Measurements from ENCODE around the gene LGALS9B. TPM values are rescaled to one million over a fixed set of nuclear protein-coding genes. Genes with fewer than 3 reads are reported as not detected.
"Not testable (repeated sequence)": the region's sequence is repeated elsewhere in the genome, so short reads cannot be mapped to it uniquely, and the experiment has no call there.

Gene LGALS9B
- total RNA-seq, 1 experiment from 2014 or later, result not detected

DNA sequence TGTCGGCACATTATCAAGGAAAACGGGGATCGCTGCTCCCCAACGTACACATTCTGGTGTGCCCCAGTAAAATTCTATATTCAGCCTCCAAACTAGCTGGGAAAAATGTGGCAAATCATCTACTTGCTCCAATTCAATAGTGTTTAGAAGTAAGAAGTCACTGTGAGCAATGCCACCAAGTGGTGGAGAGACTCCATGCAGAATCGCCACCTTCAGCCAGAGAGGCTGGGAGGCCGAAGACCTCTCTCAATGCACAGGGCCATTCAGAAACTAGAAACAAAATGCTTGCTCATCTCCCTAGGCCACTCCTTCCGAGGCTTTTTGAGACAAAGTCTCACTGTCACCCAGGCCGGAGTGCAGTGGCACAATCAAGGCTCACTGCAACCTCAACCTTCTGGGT lies 48.5 kb downstream of the LGALS9B start:
- in situ Hi-C loops (cut with HindIII; ENCODE audit: low pct_unique_long_range_greater_than_20kb, low sequenced_read_pairs); H3K4me1 ChIP-seq (ENCODE audit: control insufficient read depth, insufficient read depth, low read length); POLR2A ChIA-PET; BruUV-seq (replicated peaks); intact Hi-C loops (cut with micrococcal nuclease; ENCODE audit: unreplicated experiment); CTCF ChIA-PET; H3K27ac ChIP-seq (ENCODE audit: low read length); H3K4me3 ChIP-seq (ENCODE audit: low read depth in 2 of 2, low read length in 2 of 2); H3K27me3 ChIP-seq (ENCODE audit: control insufficient read depth, insufficient read depth, low read length); H3K9me3 ChIP-seq (ENCODE audit: control insufficient read depth, insufficient read depth, low read depth, low read length); H3K36me3 ChIP-seq (ENCODE audit: control insufficient read depth, insufficient read depth, low read length); DNase-seq (ENCODE audit: low read depth, low spot score): not testable (repeated sequence)
- TF ChIP-seq, protein P1, sequence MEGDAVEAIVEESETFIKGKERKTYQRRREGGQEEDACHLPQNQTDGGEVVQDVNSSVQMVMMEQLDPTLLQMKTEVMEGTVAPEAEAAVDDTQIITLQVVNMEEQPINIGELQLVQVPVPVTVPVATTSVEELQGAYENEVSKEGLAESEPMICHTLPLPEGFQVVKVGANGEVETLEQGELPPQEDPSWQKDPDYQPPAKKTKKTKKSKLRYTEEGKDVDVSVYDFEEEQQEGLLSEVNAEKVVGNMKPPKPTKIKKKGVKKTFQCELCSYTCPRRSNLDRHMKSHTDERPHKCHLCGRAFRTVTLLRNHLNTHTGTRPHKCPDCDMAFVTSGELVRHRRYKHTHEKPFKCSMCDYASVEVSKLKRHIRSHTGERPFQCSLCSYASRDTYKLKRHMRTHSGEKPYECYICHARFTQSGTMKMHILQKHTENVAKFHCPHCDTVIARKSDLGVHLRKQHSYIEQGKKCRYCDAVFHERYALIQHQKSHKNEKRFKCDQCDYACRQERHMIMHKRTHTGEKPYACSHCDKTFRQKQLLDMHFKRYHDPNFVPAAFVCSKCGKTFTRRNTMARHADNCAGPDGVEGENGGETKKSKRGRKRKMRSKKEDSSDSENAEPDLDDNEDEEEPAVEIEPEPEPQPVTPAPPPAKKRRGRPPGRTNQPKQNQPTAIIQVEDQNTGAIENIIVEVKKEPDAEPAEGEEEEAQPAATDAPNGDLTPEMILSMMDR (IDR thresholded peaks at IDR 0.05), result peak; percentile 24
- ATAC-seq, result peak; percentile 62; the same call in 1 of the 2 replicates

DNA sequence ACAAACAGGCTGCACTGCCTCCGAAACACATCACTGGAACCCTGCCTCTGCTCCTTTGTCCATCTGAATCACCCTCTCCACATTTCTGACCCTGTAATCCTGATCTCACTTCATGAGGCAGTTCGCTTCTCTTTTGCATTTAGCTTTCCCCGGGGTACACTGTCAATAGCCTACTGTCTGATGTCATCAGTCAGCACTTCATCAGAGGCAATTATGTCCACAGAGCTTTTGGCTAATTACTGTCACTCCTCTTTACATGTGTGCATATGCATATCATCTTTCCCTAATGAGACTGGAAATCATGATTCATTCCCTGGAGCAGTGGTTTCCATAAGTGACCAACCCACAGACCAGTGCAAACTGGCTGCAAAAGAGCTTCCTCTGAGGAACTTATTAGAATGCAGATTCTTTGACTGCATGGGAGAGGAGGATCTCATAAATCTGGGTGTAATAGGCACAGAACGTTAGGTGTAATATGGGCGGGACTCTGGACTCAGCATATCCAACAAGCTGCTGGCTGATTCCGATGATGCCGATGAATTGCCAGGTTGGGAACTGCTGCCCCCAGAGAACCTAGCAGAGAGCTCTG lies 49.8 kb downstream of the LGALS9B start:
- H3K27ac ChIP-seq (ENCODE audit: low read length); POLR2A ChIA-PET; H3K27me3 ChIP-seq (ENCODE audit: control insufficient read depth, insufficient read depth, low read length); H3K4me3 ChIP-seq (ENCODE audit: low read depth in 2 of 2, low read length in 2 of 2); intact Hi-C loops (cut with micrococcal nuclease; ENCODE audit: unreplicated experiment); DNase-seq (ENCODE audit: low read depth, low spot score); BruUV-seq (replicated peaks); ATAC-seq; H3K9me3 ChIP-seq (ENCODE audit: control insufficient read depth, insufficient read depth, low read depth, low read length); in situ Hi-C loops (cut with HindIII; ENCODE audit: low pct_unique_long_range_greater_than_20kb, low sequenced_read_pairs); CTCF ChIA-PET; H3K4me1 ChIP-seq (ENCODE audit: control insufficient read depth, insufficient read depth, low read length); H3K36me3 ChIP-seq (ENCODE audit: control insufficient read depth, insufficient read depth, low read length): not testable (repeated sequence)

DNA sequence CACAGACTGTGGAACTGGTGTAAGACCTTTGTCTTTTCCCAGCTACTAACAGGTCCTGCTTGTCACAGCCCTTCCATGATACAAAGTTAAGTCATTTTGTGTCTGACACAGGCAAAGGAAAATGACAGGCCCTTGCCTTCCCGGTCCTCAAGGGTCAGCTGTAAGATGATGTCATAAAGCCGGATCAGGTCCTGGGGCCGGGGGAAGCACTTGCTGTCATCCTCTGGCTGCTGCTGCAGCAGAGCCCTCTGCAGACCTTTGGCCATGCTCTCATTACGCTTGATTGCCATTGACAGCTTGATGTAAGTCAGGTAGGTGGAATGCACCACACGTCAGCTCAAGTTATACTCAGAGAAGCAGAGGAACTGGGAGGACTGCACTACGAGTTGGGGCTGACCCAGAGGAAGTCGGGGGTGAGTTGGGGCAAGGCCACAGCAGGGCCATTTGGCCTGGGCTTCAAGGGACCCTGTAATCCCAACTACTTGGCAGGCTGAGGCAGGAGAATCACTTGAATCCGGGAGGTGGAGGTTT lies 50.9 kb downstream of the LGALS9B start:
- in situ Hi-C loops (cut with HindIII; ENCODE audit: low pct_unique_long_range_greater_than_20kb, low sequenced_read_pairs); H3K4me1 ChIP-seq (ENCODE audit: control insufficient read depth, insufficient read depth, low read length); CTCF ChIA-PET; H3K36me3 ChIP-seq (ENCODE audit: control insufficient read depth, insufficient read depth, low read length); BruUV-seq (replicated peaks); ATAC-seq; H3K27ac ChIP-seq (ENCODE audit: low read length); DNase-seq (ENCODE audit: low read depth, low spot score); intact Hi-C loops (cut with micrococcal nuclease; ENCODE audit: unreplicated experiment); H3K4me3 ChIP-seq (ENCODE audit: low read depth in 2 of 2, low read length in 2 of 2); H3K27me3 ChIP-seq (ENCODE audit: control insufficient read depth, insufficient read depth, low read length); POLR2A ChIA-PET; H3K9me3 ChIP-seq (ENCODE audit: control insufficient read depth, insufficient read depth, low read depth, low read length): not testable (repeated sequence)

DNA sequence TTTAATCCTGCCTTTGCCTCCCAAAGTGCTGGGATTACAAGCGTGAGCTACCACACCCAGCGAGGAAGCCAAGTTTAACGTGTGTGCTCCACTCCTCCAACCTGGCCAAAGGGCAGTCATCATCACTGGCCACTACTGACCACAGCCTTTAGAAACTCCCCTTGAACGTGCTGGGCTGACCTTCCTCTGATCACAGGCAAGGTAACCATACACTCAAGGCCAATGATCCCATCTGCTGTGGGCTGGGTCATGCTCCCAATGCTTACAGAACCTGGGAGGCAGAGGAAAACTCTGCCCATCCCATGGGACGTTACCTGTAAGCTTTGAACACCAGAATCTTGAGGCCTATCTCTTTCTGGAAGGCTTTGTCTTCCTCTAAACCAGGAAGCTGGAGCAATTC lies 51.9 kb downstream of the LGALS9B start:
- H3K4me3 ChIP-seq (ENCODE audit: low read depth in 2 of 2, low read length in 2 of 2); intact Hi-C loops (cut with micrococcal nuclease; ENCODE audit: unreplicated experiment); H3K27me3 ChIP-seq (ENCODE audit: control insufficient read depth, insufficient read depth, low read length); ATAC-seq; H3K27ac ChIP-seq (ENCODE audit: low read length); CTCF ChIA-PET; H3K9me3 ChIP-seq (ENCODE audit: control insufficient read depth, insufficient read depth, low read depth, low read length); in situ Hi-C loops (cut with HindIII; ENCODE audit: low pct_unique_long_range_greater_than_20kb, low sequenced_read_pairs); DNase-seq (ENCODE audit: low read depth, low spot score); POLR2A ChIA-PET; BruUV-seq (replicated peaks); H3K36me3 ChIP-seq (ENCODE audit: control insufficient read depth, insufficient read depth, low read length); H3K4me1 ChIP-seq (ENCODE audit: control insufficient read depth, insufficient read depth, low read length): not testable (repeated sequence)

DNA sequence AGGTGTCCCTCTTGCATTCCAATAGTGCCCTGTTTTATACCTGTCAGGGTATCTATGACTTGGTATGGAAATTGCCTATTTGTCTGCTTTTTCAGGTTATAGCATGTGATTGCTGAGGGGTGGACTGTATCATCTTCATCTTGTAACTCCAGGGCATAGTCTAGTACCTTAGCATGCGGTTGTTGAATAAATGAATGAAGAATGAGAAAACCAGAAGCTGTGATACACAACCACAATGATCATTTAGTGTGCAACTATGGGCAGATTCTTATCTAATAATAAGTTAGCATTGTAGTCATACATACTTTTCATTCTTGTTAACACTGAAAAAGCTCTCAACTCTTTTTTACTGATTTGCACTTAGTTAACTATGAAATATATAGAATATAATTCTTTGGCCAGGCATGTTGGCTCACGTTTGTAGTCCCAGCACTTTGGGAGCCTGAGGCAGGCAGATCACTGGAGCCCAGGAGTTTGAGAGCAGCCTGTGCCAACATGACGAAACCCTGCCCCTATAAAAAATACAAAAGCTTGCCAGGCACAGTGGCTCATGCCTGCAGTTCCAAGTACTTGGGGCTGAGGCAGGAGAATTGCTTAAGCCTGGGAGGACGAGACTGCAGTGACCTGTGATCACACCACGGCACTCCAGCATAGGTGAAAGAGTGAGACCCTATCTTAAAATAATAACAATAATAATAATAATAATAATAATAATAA lies 65.9 kb downstream of the LGALS9B start:
- CTCF ChIA-PET, POLR2A ChIA-PET, ATAC-seq: not testable (repeated sequence)

DNA sequence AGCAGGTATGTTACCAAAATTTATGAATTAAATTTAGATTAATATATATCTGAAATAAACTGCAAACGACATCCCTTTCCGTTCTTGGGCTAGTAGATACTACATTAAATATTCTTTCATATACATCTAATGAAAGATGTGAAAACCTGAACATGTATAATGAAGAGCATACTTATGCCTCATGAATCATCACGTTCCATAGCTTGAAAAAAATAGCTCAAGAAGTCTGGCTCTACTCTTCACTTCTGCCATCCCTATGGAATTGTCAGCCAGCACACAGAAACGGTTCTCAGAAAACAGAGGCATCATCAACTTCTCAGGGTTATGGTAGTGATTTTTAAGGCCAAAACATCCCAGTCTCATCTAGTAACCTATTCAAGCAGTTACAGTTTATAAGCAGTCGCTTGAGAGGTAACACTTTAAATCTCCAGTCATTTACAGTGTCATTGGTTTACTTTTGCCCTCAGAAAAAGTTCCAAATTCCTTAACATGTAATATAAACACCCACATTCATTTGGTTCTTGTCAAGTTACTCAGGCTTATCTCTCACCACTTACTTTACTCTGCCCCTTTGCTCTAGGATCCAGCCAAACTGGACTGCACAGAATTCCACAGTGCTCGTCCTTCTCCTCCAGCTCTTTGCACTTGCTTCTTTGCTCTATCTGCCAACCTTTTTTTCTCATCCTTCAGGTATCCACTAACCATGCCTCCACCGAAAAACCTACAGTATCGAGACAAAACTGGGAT lies 66.6 kb downstream of the LGALS9B start:
- H3K27me3 ChIP-seq (ENCODE audit: control insufficient read depth, insufficient read depth, low read length); H3K36me3 ChIP-seq (ENCODE audit: control insufficient read depth, insufficient read depth, low read length); in situ Hi-C loops (cut with HindIII; ENCODE audit: low pct_unique_long_range_greater_than_20kb, low sequenced_read_pairs); H3K27ac ChIP-seq (ENCODE audit: low read length); H3K9me3 ChIP-seq (ENCODE audit: control insufficient read depth, insufficient read depth, low read depth, low read length); BruUV-seq (replicated peaks); POLR2A ChIA-PET; DNase-seq (ENCODE audit: low read depth, low spot score); ATAC-seq; H3K4me3 ChIP-seq (ENCODE audit: low read depth in 2 of 2, low read length in 2 of 2); H3K4me1 ChIP-seq (ENCODE audit: control insufficient read depth, insufficient read depth, low read length); intact Hi-C loops (cut with micrococcal nuclease; ENCODE audit: unreplicated experiment); CTCF ChIA-PET: not testable (repeated sequence)

More for the DNA sequence above, 65.9 kb downstream of the LGALS9B start:
- in situ Hi-C loops (cut with HindIII; ENCODE audit: low pct_unique_long_range_greater_than_20kb, low sequenced_read_pairs); H3K4me3 ChIP-seq (ENCODE audit: low read depth in 2 of 2, low read length in 2 of 2); H3K9me3 ChIP-seq (ENCODE audit: control insufficient read depth, insufficient read depth, low read depth, low read length); H3K27me3 ChIP-seq (ENCODE audit: control insufficient read depth, insufficient read depth, low read length); H3K27ac ChIP-seq (ENCODE audit: low read length); DNase-seq (ENCODE audit: low read depth, low spot score); H3K4me1 ChIP-seq (ENCODE audit: control insufficient read depth, insufficient read depth, low read length); BruUV-seq (replicated peaks); intact Hi-C loops (cut with micrococcal nuclease; ENCODE audit: unreplicated experiment); H3K36me3 ChIP-seq (ENCODE audit: control insufficient read depth, insufficient read depth, low read length): not testable (repeated sequence)

All from Panc1 (cell line).